ENCODE results near the gene KCNE4. TPM values are rescaled to one million over a fixed set of nuclear protein-coding genes. Genes with fewer than 3 reads are reported as not detected.

The KCNE4 gene
- total and polyA plus RNA-seq, 2 donors (not counting 1 experiment from before 2014, with no cell fraction given), result not detected

- no peaks in the 10 kb centered on the region for H3K4me1 ChIP-seq (ENCODE audit: control insufficient read depth in 2 of 2, insufficient read depth in 2 of 2, low read length in 2 of 2)
- H3K9ac ChIP-seq (ENCODE audit: low read length), result no peak overlapping the region
- no peaks in the 10 kb centered on the region for H3K36me3 ChIP-seq (replicated peaks in 1 of 2; ENCODE audit: control extremely low read depth in 1 of 2, control insufficient read depth in 1 of 2, extremely low read depth in 1 of 2, insufficient read depth in 2 of 2, low read length in 1 of 2)
- ATAC-seq (ENCODE audit: low read depth) (no peak), DNase-seq (no peak)
- intact Hi-C loops (cut with micrococcal nuclease), result no loop called here
- Mint-ChIP-seq H3K27me3 (peaks cover 16% of the 10 kb centered on the region), H3K9me3 (ENCODE audit: insufficient read depth) (no peaks in the 10 kb centered on the region), H3K4me1 (no peaks in the 10 kb centered on the region), H3K27ac (no peak overlapping the region), H3K4me3 (no peak overlapping the region)
- no peaks in the 10 kb centered on the region for H4K20me1 ChIP-seq (ENCODE audit: control insufficient read depth, insufficient read depth, low read length, poor library complexity, severe bottlenecking)
- no peak overlapping the region for H3K27ac ChIP-seq (ENCODE audit: low read length in 2 of 2)
- H3K27me3 ChIP-seq (replicated peaks in 1 of 4; ENCODE audit: control extremely low read depth in 1 of 4, control insufficient read depth in 3 of 4, insufficient read depth in 4 of 4, low read length in 3 of 4), result peaks cover 0 to 2% (median 0%) of the 10 kb centered on the region in 4 experiments
- no peak overlapping the region for H2AFZ ChIP-seq (ENCODE audit: insufficient read depth, low read depth, low read length, poor library complexity, severe bottlenecking)
- ChIA-PET POLR2A (no interaction called here), CTCF (no interaction called here)
- TF ChIP-seq CTCF (IDR thresholded peaks at IDR 0.05), result no peak
- no peak for TF ChIP-seq EZH2 (IDR thresholded peaks at IDR 0.05; ENCODE audit: borderline replicate concordance, insufficient read depth, low read depth, low read length, poor library complexity, severe bottlenecking)
- no peaks in the 10 kb centered on the region for H3K9me3 ChIP-seq (ENCODE audit: control extremely low read depth in 1 of 3, control insufficient read depth in 2 of 3, insufficient read depth in 1 of 3, low read length in 2 of 3)
- no peak overlapping the region for H3K4me3 ChIP-seq (ENCODE audit: control extremely low read depth in 1 of 5, extremely low read depth in 1 of 5, insufficient read depth in 1 of 5, low read depth in 2 of 5, low read length in 4 of 5)
- no peak overlapping the region for H3K4me2 ChIP-seq (replicated peaks; ENCODE audit: low read depth, low read length, poor library complexity, severe bottlenecking)
- 88% methylated on average over 3 of the region's 6 CpGs for WGBS (ENCODE audit: insufficient coverage)
- H3K79me2 ChIP-seq (ENCODE audit: control insufficient read depth, insufficient read depth, low read length), result no peaks in the 10 kb centered on the region
These were observed 43.8 kb upstream of the KCNE4 start for GRCh38 chr2:223008162-223008561.

DNA sequence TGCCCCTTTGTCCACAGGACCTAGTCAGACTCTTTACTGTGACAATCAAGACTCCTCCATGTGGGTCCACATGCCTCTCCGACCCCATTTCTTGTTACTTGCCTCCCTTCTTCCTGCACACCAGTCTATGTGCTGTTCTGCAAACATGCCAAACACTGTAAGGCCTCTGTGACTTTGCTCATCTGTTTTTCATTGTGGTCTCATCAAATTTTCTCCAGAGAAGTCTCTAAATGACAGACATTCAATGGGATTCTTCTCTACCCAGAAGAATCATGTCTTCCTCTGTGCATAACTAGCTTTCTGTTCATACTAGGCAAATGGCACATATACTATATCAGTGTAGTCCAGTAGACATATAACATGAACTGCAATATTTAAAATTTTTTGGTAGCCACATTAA is 43.0 kb upstream of the KCNE4 start:
- no peaks in the 10 kb centered on the region for H3K9me3 Mint-ChIP-seq (ENCODE audit: insufficient read depth)
- no peaks in the 10 kb centered on the region for H3K36me3 ChIP-seq (replicated peaks in 1 of 2; ENCODE audit: control extremely low read depth in 1 of 2, control insufficient read depth in 1 of 2, extremely low read depth in 1 of 2, insufficient read depth in 2 of 2, low read length in 1 of 2)
- ATAC-seq (ENCODE audit: low read depth), result no peak

More for the DNA sequence above, 43.0 kb upstream of the KCNE4 start:
- H3K4me1 ChIP-seq (ENCODE audit: control insufficient read depth in 2 of 2, insufficient read depth in 2 of 2, low read length in 2 of 2), result no peaks in the 10 kb centered on the region
- no peaks in the 10 kb centered on the region for H3K79me2 ChIP-seq (ENCODE audit: control insufficient read depth, insufficient read depth, low read length)
- no peak for TF ChIP-seq CTCF (IDR thresholded peaks at IDR 0.05)
- TF ChIP-seq EZH2 (IDR thresholded peaks at IDR 0.05; ENCODE audit: borderline replicate concordance, insufficient read depth, low read depth, low read length, poor library complexity, severe bottlenecking), result no peak
- no peak overlapping the region for H2AFZ ChIP-seq (ENCODE audit: insufficient read depth, low read depth, low read length, poor library complexity, severe bottlenecking)
- no peak overlapping the region for H3K27ac Mint-ChIP-seq
- no peak overlapping the region for H3K27ac ChIP-seq (ENCODE audit: low read length in 2 of 2)
- 86% methylated on average over 1 of the region's 1 CpG for WGBS (ENCODE audit: insufficient coverage)
- H4K20me1 ChIP-seq (ENCODE audit: control insufficient read depth, insufficient read depth, low read length, poor library complexity, severe bottlenecking), result no peaks in the 10 kb centered on the region
- no peaks in the 10 kb centered on the region for H3K9me3 ChIP-seq (ENCODE audit: control extremely low read depth in 1 of 3, control insufficient read depth in 2 of 3, insufficient read depth in 1 of 3, low read length in 2 of 3)
- H3K27me3 Mint-ChIP-seq, result peaks cover 15% of the 10 kb centered on the region
- H3K27me3 ChIP-seq (replicated peaks in 1 of 4; ENCODE audit: control extremely low read depth in 1 of 4, control insufficient read depth in 3 of 4, insufficient read depth in 4 of 4, low read length in 3 of 4), result peaks cover 0 to 2% (median 0%) of the 10 kb centered on the region in 4 experiments
- ChIA-PET POLR2A (no interaction called here), CTCF (no interaction called here)
- no peak overlapping the region for H3K9ac ChIP-seq (ENCODE audit: low read length)
- H3K4me2 ChIP-seq (replicated peaks; ENCODE audit: low read depth, low read length, poor library complexity, severe bottlenecking), result no peak overlapping the region
- intact Hi-C loops (cut with micrococcal nuclease), result no loop called here
- no peak for DNase-seq
- H3K4me1 Mint-ChIP-seq, result no peaks in the 10 kb centered on the region
- H3K4me3 ChIP-seq (ENCODE audit: control extremely low read depth in 1 of 5, extremely low read depth in 1 of 5, insufficient read depth in 1 of 5, low read depth in 2 of 5, low read length in 4 of 5), result no peak overlapping the region
- no peak overlapping the region for H3K4me3 Mint-ChIP-seq
